GM12801 (cell line): ENCODE results near the gene NYNRIN.

Experiments used
- TF ChIP-seq, protein P1 (sequence below): IDR thresholded peaks from one replicate; pipeline ENCODE4 v1.5.1; 2011; ENCODE audit warnings: control low read depth; ENCODE audit not compliant: insufficient read length; ENCODE audit errors: extremely low read depth

The NYNRIN gene

DNA sequence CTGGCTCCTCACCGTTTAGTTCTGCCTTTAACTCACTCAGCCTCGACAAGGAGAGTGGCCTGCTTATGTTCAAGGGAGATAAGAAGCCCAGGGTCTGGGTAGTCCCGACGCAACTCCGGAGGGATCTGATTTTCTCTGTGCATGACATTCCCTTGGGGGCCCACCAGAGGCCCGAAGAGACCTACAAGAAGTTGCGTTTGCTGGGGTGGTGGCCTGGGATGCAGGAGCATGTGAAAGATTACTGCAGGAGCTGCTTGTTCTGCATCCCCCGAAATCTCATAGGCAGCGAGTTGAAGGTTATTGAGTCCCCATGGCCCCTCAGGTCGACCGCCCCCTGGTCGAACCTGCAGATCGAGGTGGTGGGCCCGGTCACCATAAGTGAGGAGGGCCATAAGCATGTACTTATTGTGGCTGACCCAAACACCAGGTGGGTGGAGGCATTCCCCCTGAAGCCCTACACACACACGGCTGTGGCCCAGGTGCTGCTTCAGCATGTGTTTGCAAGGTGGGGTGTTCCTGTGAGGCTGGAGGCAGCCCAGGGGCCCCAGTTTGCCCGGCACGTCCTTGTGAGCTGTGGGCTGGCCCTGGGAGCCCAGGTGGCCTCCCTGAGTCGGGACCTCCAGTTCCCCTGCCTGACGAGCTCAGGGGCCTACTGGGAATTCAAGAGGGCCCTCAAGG is 17.6 kb downstream of the NYNRIN start:
- TF ChIP-seq, protein P1, sequence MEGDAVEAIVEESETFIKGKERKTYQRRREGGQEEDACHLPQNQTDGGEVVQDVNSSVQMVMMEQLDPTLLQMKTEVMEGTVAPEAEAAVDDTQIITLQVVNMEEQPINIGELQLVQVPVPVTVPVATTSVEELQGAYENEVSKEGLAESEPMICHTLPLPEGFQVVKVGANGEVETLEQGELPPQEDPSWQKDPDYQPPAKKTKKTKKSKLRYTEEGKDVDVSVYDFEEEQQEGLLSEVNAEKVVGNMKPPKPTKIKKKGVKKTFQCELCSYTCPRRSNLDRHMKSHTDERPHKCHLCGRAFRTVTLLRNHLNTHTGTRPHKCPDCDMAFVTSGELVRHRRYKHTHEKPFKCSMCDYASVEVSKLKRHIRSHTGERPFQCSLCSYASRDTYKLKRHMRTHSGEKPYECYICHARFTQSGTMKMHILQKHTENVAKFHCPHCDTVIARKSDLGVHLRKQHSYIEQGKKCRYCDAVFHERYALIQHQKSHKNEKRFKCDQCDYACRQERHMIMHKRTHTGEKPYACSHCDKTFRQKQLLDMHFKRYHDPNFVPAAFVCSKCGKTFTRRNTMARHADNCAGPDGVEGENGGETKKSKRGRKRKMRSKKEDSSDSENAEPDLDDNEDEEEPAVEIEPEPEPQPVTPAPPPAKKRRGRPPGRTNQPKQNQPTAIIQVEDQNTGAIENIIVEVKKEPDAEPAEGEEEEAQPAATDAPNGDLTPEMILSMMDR, result no peak

- TF ChIP-seq, protein P1, result no peak
Observed at GRCh38 chr14:24416932-24417619, 18.3 kb downstream of the NYNRIN start.

- TF ChIP-seq, protein P1, result no peak
Observed at GRCh38 chr14:24417832-24418491, 19.2 kb downstream of the NYNRIN start.

DNA sequence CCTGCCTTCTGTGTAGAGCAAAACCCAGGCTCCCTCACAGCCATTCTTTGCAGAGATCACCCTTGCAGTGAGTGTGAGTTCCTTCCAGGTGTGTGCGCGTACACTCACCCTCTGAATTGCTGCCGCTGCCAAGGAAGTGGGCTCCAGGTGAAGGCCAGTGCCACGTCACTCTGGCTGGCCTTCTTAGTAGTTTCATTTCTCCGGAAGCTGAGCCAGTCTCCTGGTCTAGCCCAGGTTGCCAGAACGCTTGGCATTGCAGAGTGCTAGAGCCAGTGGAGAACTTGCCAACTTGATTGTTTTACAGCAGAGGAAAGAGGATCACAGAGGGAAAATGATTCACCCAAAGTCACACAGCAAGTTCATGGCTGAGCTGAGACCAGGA is 19.7 kb downstream of the NYNRIN start:
- TF ChIP-seq, protein P1, result no peak

DNA sequence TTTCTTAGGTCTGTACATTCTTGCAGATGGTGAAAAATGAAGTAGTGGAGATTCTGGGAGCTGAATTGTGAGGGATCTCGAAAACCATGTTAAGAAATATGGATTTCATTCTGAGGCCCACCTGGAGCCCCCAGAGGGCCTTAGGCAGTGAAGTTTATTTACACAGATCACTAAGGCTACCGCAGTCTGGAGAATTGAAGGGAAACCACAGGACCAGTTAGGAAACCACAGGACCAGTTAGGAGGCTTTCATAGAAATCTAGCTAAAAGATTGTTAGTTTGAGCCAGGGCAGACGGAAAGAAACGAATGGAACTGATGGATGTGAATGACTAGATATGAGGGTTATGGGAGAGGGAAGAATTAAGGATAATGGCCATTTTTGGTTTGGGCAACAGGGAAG is 23.5 kb downstream of the NYNRIN start:
- TF ChIP-seq, protein P1, result no peak

DNA sequence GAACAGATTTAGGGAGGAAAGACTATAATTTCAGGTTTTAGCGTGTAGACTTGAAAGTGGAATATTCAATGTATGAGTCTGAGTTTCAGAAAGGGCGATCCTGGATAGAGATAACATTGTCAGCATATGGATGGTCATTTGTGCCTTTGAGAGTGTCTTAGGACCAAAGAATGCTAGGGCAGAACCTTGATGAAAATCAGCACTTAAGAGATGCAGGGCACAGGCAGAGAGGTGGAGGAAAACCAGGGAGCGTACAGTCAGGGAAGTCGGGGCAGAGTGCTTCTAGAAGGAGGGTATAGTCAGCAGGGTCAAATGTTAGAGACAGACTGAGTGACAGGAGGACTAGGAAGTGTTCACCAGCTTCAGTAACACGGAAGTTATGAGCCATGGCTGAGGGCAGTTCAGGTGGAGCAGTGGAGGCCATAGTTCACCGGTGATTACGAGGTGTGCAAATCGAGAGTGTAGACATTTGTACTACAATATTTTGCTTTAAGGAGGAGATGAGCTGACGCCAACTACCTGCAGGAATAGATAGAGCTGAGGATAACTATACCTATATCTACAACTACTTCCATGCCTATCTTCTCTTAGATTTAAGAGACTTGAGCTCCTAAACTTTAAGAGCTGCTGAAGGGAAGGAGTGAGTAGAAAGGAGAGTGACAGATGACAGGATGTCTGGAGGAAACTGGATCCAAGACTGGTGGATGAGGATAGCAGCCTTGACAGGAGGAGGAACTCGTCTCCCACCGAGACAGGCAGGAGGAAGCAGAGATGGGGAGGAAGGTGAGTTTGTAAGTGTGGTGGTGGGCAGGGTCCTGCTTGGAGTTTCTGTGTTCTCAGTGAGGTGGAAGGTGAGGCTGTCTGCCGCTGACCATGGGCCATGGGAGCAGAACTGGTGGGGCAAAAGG is 24.1 kb downstream of the NYNRIN start:
- TF ChIP-seq, protein P1, result no peak

- TF ChIP-seq, protein P1, result no peak
Observed at GRCh38 chr14:24425704-24426103, 26.9 kb downstream of the NYNRIN start.
